Uterus (tissue), 4 donors: ENCODE results near the gene NUP62. TPM values are rescaled to one million over a fixed set of nuclear protein-coding genes. Genes with fewer than 3 reads are reported as not detected.
A peak's percentile ranks its signal among the peaks of the same experiment; 100 is the strongest.

ENCODE experiments used
- DNase-seq, 2 donors: peaks; one replicate each; pipeline ENCODE4 v3.0.0-alpha.2; 2019 to 2020
- H3K27ac ChIP-seq, 2 donors: fragments of 200-600 bp; sonication (generic); 1 replicate in 1 of 2; 2 replicates in 1 of 2; pipeline ENCODE4 v1.5.1; 2016 to 2018
- H3K27me3 ChIP-seq, 2 donors: fragments of 200-600 bp; sonication (generic); one replicate each; pipeline ENCODE4 v1.5.1; 2018 to 2019; ENCODE audit warnings: control low read depth in 1 of 2
- H3K36me3 ChIP-seq, 2 donors: fragments of 200-600 bp; sonication (generic); one replicate each; pipeline ENCODE4 v1.5.1; 2019; ENCODE audit warnings: control low read depth in 1 of 2
- H3K4me1 ChIP-seq, 2 donors: fragments of 200-600 bp; sonication (generic); one replicate each; pipeline ENCODE4 v1.5.1; 2018 to 2019; ENCODE audit warnings: control low read depth in 1 of 2
- H3K4me3 ChIP-seq, 2 donors: fragments of 200-600 bp; sonication (generic); 1 replicate in 1 of 2; 2 replicates in 1 of 2; pipeline ENCODE4 v1.5.1; 2018 to 2019; ENCODE audit warnings: mild to moderate bottlenecking in 1 of 2
- H3K9me3 ChIP-seq, 2 donors: fragments of 200-600 bp; sonication (generic); one replicate each; pipeline ENCODE4 v1.5.1; 2019; ENCODE audit warnings: control low read depth in 1 of 2
- POLR2A ChIP-seq, 2 donors: fragments of 450-650 bp; IDR thresholded peaks; one replicate each; pipeline ENCODE4 v1.6.1; 2016; ENCODE audit warnings: antibody characterized with exemption in 2 of 2, mild to moderate bottlenecking in 1 of 2, moderate library complexity in 1 of 2
- intact Hi-C: fragments of 100-400 bp; cut with DNase I; formaldehyde crosslinking; loops from one replicate; pipeline ENCODE4 v1.15.1; 2023; ENCODE audit warnings: low total_unique reads
- total RNA-seq, 4 donors: library from RNA; depleted of rRNA in 3 of 4; stranded (reverse); fragments of >200 nt in 3 of 4; gene quantifications; one replicate each; pipeline versions ENCODE4 v1.1.0 to v1.2.4, GENCODE V29; 2014 to 2023
- TF ChIP-seq, protein P1 (sequence below), 4 experiments: fragments of 200-600 bp in 2 of 4; fragments of 450-650 bp in 2 of 4; sonication (generic) in 2 of 4; IDR thresholded peaks; one replicate each; pipeline ENCODE4 v1.5.1; 2016 to 2019; ENCODE audit warnings: antibody characterized with exemption in 4 of 4, mild to moderate bottlenecking in 2 of 4, moderate library complexity in 1 of 4
- donor health status: DM: yes; HTN: yes; CAD: no.

NUP62 gene
- total RNA-seq, 4 donors from 2014 or later: 12.1 to 40.4 (median 24.6) TPM

DNA sequence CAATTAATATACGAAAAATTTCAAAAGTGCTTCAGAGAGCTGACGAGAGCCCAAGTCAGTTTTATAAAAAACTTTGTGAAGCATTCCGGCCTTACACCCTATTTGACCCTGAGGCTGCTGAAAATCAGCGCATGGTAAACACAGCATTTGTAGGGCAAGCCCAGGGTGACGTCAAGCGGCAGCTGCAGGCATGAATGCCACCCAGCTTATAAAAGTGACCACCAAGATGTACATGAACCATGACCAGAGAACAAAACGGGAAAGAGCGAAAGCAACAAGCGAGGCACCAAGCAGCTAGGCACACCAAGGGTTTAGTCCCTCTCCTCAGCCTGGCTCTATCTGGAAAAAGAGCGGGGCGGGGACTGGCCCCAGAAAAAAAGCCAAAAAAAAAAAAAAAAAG, 25.6 kb upstream of the NUP62 start:
- H3K27me3 ChIP-seq: no peaks in the 10 kb centered on the region
- H3K27ac ChIP-seq: no peak overlapping the region

DNA sequence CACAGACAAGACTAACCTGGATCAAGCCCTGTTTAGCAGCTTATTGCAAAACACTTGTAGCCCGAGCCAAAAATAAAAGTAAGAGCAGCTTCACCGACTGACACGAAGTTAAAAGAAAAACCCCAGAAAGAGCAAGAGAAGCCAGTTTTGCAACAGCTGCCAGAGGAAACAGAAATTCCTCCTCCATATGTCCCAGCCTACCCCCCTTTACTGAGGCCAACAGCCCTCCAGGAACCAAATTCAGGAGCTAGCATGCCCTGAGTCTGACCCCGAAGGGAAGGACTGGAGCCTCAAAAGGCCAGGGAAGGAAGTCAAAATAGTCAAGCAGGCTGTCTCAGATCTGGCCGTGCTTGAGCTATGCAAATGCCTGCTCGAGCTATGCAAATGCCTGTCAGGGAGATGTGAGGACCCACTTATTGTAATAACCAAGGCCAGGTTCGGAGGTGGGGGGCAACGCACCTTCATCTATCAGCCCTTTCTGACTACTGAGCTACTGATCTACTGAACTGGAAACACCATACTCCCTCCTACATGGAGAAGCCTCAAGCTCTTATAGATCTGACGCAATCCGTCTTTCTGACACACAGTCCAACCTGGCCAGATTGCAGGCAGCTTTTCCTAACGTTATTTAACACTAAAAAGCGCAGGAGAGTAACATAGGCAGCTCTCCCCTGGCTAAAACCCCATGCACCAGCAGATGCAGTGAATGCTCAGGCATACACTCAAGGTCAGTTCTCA, 25.0 kb upstream of the NUP62 start:
- Histone ChIP-seq H3K27me3 (no peaks in the 10 kb centered on the region), H3K4me3 (no peak overlapping the region), H3K9me3 (no peaks in the 10 kb centered on the region), H3K27ac (peak overlapping the region in 1 of 2 donors; percentile 24), H3K36me3 (no peaks in the 10 kb centered on the region), H3K4me1 (peaks cover 0 to 3% of the 10 kb centered on the region in 2 donors)
- DNase-seq: peak in 1 of 2 donors; percentile 31
- intact Hi-C loops: no loop called here
- no peak for TF ChIP-seq POLR2A (IDR thresholded peaks at IDR 0.05)
- TF ChIP-seq, protein P1, sequence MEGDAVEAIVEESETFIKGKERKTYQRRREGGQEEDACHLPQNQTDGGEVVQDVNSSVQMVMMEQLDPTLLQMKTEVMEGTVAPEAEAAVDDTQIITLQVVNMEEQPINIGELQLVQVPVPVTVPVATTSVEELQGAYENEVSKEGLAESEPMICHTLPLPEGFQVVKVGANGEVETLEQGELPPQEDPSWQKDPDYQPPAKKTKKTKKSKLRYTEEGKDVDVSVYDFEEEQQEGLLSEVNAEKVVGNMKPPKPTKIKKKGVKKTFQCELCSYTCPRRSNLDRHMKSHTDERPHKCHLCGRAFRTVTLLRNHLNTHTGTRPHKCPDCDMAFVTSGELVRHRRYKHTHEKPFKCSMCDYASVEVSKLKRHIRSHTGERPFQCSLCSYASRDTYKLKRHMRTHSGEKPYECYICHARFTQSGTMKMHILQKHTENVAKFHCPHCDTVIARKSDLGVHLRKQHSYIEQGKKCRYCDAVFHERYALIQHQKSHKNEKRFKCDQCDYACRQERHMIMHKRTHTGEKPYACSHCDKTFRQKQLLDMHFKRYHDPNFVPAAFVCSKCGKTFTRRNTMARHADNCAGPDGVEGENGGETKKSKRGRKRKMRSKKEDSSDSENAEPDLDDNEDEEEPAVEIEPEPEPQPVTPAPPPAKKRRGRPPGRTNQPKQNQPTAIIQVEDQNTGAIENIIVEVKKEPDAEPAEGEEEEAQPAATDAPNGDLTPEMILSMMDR (IDR thresholded peaks at IDR 0.05): no peak

More for the DNA sequence above, 25.6 kb upstream of the NUP62 start:
- Histone ChIP-seq H3K4me1 (peaks cover 0 to 3% of the 10 kb centered on the region in 2 donors), H3K4me3 (no peak overlapping the region), H3K9me3 (no peaks in the 10 kb centered on the region), H3K36me3 (no peaks in the 10 kb centered on the region)
- TF ChIP-seq, protein P1 (IDR thresholded peaks at IDR 0.05): no peak
- no peak for TF ChIP-seq POLR2A (IDR thresholded peaks at IDR 0.05)
- DNase-seq: no peak
- intact Hi-C loops: no loop called here

DNA sequence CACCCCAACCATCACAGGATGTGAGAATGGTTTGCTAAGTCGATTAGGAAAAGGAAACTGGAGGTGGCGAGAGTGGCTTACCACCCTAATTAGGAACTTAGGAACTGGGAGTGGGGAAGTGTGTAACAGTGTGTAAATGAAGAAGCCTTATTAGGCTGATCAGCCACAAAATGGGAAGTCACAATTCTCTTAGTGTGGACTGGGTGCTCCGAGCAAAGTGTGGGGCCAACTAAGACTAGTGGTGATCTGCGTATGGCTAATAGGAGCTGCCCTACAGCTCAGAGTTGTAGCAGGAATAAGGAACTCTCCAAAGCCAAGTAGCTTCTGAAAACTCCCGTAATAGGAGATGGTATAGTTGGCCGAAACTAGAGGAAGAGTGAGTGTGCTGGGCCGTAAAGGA, 24.1 kb upstream of the NUP62 start:
- Histone ChIP-seq H3K27ac (no peak overlapping the region), H3K4me3 (no peak overlapping the region), H3K27me3 (no peaks in the 10 kb centered on the region), H3K9me3 (no peaks in the 10 kb centered on the region), H3K36me3 (no peaks in the 10 kb centered on the region), H3K4me1 (peaks cover 0 to 3% of the 10 kb centered on the region in 2 donors)
- DNase-seq: no peak
- intact Hi-C loops: no loop called here
- TF ChIP-seq, protein P1 (IDR thresholded peaks at IDR 0.05): no peak
- TF ChIP-seq POLR2A (IDR thresholded peaks at IDR 0.05): no peak

DNA sequence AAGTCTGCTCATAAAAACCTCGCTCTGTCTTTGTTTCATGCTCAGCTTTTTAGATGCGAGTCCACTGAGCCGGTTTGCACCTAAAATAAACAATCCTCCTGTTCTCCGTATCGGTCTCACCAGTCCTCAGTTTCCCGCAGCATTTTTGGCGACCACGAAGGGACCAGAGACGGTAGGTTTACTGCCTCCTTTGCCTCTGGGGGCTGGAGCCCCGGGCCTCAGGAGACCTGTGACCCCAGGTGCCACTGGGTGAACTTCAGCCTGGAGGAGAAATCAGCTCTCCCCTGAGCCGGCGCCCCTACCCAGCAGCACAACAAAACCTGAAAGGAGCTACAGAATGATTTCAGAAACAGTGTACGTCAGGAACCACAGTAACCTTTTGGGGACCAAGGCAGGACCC, 23.6 kb upstream of the NUP62 start:
- TF ChIP-seq POLR2A (IDR thresholded peaks at IDR 0.05): no peak
- TF ChIP-seq, protein P1 (IDR thresholded peaks at IDR 0.05): no peak

DNA sequence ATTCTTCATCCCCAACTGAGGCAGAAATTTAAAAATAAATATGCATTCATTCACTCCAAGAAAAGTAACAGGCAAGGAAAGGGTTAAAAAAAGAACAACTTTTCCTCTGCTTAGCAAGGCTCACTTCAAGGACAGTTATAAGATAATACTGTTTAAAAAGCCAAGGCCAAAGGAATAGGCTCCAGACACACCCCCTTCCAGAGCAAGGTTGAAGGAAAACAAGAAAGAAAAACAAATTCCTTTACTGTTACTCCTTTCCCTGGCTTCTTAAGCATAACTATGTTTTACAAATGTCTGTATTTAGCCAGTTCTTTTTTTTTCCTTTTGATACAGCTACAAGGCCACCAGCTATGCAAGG, 23.2 kb upstream of the NUP62 start:
- Histone ChIP-seq H3K36me3 (no peaks in the 10 kb centered on the region), H3K9me3 (no peaks in the 10 kb centered on the region), H3K4me3 (no peak overlapping the region), H3K27ac (no peak overlapping the region), H3K4me1 (peaks cover 0 to 3% of the 10 kb centered on the region in 2 donors), H3K27me3 (no peaks in the 10 kb centered on the region)
- DNase-seq: no peak
- TF ChIP-seq, protein P1 (IDR thresholded peaks at IDR 0.05): no peak
- TF ChIP-seq POLR2A (IDR thresholded peaks at IDR 0.05): no peak
- intact Hi-C loops: no loop called here

More for the DNA sequence above, 23.6 kb upstream of the NUP62 start:
- peaks cover 0 to 3% of the 10 kb centered on the region in 2 donors for H3K4me1 ChIP-seq
- no peaks in the 10 kb centered on the region for H3K36me3 ChIP-seq
- no peaks in the 10 kb centered on the region for H3K27me3 ChIP-seq
- no peak for DNase-seq
- no peak overlapping the region for H3K27ac ChIP-seq
- no peak overlapping the region for H3K4me3 ChIP-seq
- intact Hi-C loops: no loop called here
- no peaks in the 10 kb centered on the region for H3K9me3 ChIP-seq
